H1 (cell line): ENCODE results near the gene CORO2B. TPM values are rescaled to one million over a fixed set of nuclear protein-coding genes. Genes with fewer than 3 reads are reported as not detected.
A peak's percentile ranks its signal among the peaks of the same experiment; 100 is the strongest.

Experiments
- CTCF ChIA-PET: fragments of 300-600 bp; sonication (Branson Sonifier 250); formaldehyde crosslinking; loops from one replicate; lab custom pipeline; 2021; ENCODE audit not compliant: partially characterized antibody; lab: Charles Lee
- POLR2A ChIA-PET: fragments of 300-600 bp; sonication (Branson Sonifier 250); formaldehyde crosslinking; loops from one replicate; lab custom pipeline; 2021; ENCODE audit warnings: inconsistent platforms; ENCODE audit not compliant: partially characterized antibody; lab: Charles Lee
- DNase-seq, 2 experiments: peaks; one replicate each; pipeline versions ENCODE4 v3.0.0 to v3.0.0-alpha.2; 2010 to 2022; ENCODE audit warnings: low spot score in 2 of 2, low read depth in 1 of 2, mixed read lengths in 1 of 2
- FAIRE-seq: peaks from 2 replicates; lab custom pipeline; 2011; peaks lifted over from hg19 to GRCh38; lab: Jason Lieb, UNC
- H2AFZ ChIP-seq: 2 replicates; pipeline ENCODE4 v1.8.1; 2012; ENCODE audit warnings: low read length, inconsistent platforms
- H2AK5ac ChIP-seq: 2 replicates; pipeline ENCODE4 v1.6.1; 2013; ENCODE audit warnings: low read depth, low read length
- H2BK120ac ChIP-seq: replicated peaks from 2 replicates; pipeline ENCODE3; 2013; ENCODE audit warnings: low read depth, low read length, inconsistent platforms
- H2BK12ac ChIP-seq: 2 replicates; pipeline ENCODE4 v1.6.1; 2013; ENCODE audit warnings: low read depth, low read length
- H2BK15ac ChIP-seq: 2 replicates; pipeline ENCODE4 v1.6.1; 2013; ENCODE audit warnings: low read length
- H2BK20ac ChIP-seq: 2 replicates; pipeline ENCODE4 v1.6.1; 2013; ENCODE audit warnings: low read length
- H2BK5ac ChIP-seq: 2 replicates; pipeline ENCODE4 v1.6.1; 2013; ENCODE audit warnings: low read depth, low read length
- H3K14ac ChIP-seq: 2 replicates; pipeline ENCODE4 v1.6.1; 2013; ENCODE audit warnings: inconsistent platforms; ENCODE audit not compliant: insufficient read length
- H3K18ac ChIP-seq: 2 replicates; pipeline ENCODE4 v1.6.1; 2013; ENCODE audit warnings: low read length; ENCODE audit errors: extremely low read depth
- H3K23ac ChIP-seq: 2 replicates; pipeline ENCODE4 v1.6.1; 2013; ENCODE audit warnings: inconsistent platforms; ENCODE audit not compliant: insufficient read length
- H3K23me2 ChIP-seq: 2 replicates; pipeline ENCODE4 v1.6.1; 2013; ENCODE audit warnings: low read depth, low read length
- H3K27ac ChIP-seq: 2 replicates; pipeline ENCODE4 v1.6.1; 2011; ENCODE audit warnings: low read depth, low read length, inconsistent platforms
- H3K27me3 ChIP-seq, 4 experiments: replicated peaks in 1 of 4; 1 replicate in 1 of 4; 2 replicates in 3 of 4; pipeline versions ENCODE4 v1.6.1 to v1.8.1; 2011 to 2013; ENCODE audit warnings: low read length in 3 of 4, mild to moderate bottlenecking in 3 of 4, inconsistent platforms in 2 of 4, mixed read lengths in 2 of 4, moderate library complexity in 1 of 4; ENCODE audit not compliant: control insufficient read depth in 3 of 4, insufficient read depth in 3 of 4; ENCODE audit errors: extremely low read depth in 1 of 4
- H3K36me3 ChIP-seq, 4 experiments: 2 replicates each; pipeline versions ENCODE4 v1.6.1 to v1.8.1; 2011 to 2013; ENCODE audit warnings: mild to moderate bottlenecking in 4 of 4, low read length in 3 of 4, moderate library complexity in 2 of 4, control low read depth in 1 of 4, inconsistent platforms in 1 of 4; ENCODE audit not compliant: insufficient read depth in 4 of 4, control insufficient read depth in 2 of 4
- H3K4ac ChIP-seq: replicated peaks from 2 replicates; pipeline ENCODE3; 2013; ENCODE audit warnings: low read length, low read depth, mixed read lengths, inconsistent platforms; ENCODE audit not compliant: insufficient read length
- H3K4me1 ChIP-seq, 4 experiments: replicated peaks in 1 of 4; 1 replicate in 1 of 4; 2 replicates in 3 of 4; pipeline versions ENCODE4 v1.6.1 to v1.8.1; 2011 to 2013; ENCODE audit warnings: low read length in 3 of 4, inconsistent platforms in 2 of 4, mixed read lengths in 1 of 4; ENCODE audit not compliant: insufficient read depth in 4 of 4, control insufficient read depth in 3 of 4
- H3K4me2 ChIP-seq, 2 experiments: 2 replicates each; pipeline versions ENCODE4 v1.6.1 to v1.8.1; 2011 to 2013; ENCODE audit warnings: low read depth in 2 of 2, low read length in 2 of 2, control low read depth in 1 of 2, inconsistent platforms in 1 of 2, mild to moderate bottlenecking in 1 of 2; ENCODE audit not compliant: insufficient read depth in 1 of 2
- H3K4me3 ChIP-seq, 4 experiments: fragments of 200-600, 300-600 bp in 1 of 4; sonication (generic), shearing (Covaris generic), sonication (Bioruptor Twin) in 1 of 4; 2 replicates each; pipeline versions ENCODE4 v1.5.1 to v1.8.1; 2011 to 2016; ENCODE audit warnings: low read length in 4 of 4, low read depth in 3 of 4, control low read depth in 2 of 4, inconsistent platforms in 2 of 4, mild to moderate bottlenecking in 2 of 4, mixed read lengths in 1 of 4, moderate library complexity in 1 of 4; ENCODE audit not compliant: insufficient read depth in 2 of 4; ENCODE audit errors: extremely low read depth in 1 of 4
- H3K56ac ChIP-seq: replicated peaks from 2 replicates; pipeline ENCODE3; 2013; ENCODE audit warnings: low read depth, mild to moderate bottlenecking, mixed read lengths, low read length, inconsistent platforms; ENCODE audit not compliant: insufficient read length
- H3K79me1 ChIP-seq: 2 replicates; pipeline ENCODE4 v1.6.1; 2013; ENCODE audit warnings: low read depth, low read length, control low read depth
- H3K79me2 ChIP-seq, 2 experiments: 2 replicates each; pipeline versions ENCODE4 v1.6.1 to v1.8.1; 2012 to 2013; ENCODE audit warnings: low read length in 2 of 2, mild to moderate bottlenecking in 2 of 2, inconsistent platforms in 1 of 2; ENCODE audit not compliant: insufficient read depth in 2 of 2, control insufficient read depth in 1 of 2
- H3K9ac ChIP-seq, 4 experiments: replicated peaks in 1 of 4; 1 replicate in 1 of 4; 2 replicates in 3 of 4; pipeline versions ENCODE4 v1.6.1 to v1.8.1; 2011 to 2013; ENCODE audit warnings: low read depth in 3 of 4, low read length in 3 of 4, control low read depth in 2 of 4, mild to moderate bottlenecking in 2 of 4, moderate library complexity in 2 of 4, inconsistent platforms in 1 of 4; ENCODE audit errors: extremely low read depth in 1 of 4
- H3K9me3 ChIP-seq, 2 experiments: 2 replicates each; pipeline versions ENCODE4 v1.6.1 to v1.8.1; 2012 to 2013; ENCODE audit warnings: mild to moderate bottlenecking in 2 of 2, moderate library complexity in 2 of 2, control low read depth in 1 of 2, inconsistent platforms in 1 of 2, low read depth in 1 of 2, low read length in 1 of 2, mixed read lengths in 1 of 2; ENCODE audit not compliant: insufficient read depth in 2 of 2
- H4K20me1 ChIP-seq, 2 experiments: replicated peaks in 1 of 2; 2 replicates each; pipeline versions ENCODE3 to v1.8.1; 2011 to 2013; ENCODE audit warnings: inconsistent platforms in 2 of 2, low read length in 2 of 2, mild to moderate bottlenecking in 1 of 2; ENCODE audit not compliant: insufficient read depth in 2 of 2, control insufficient read depth in 1 of 2
- H4K5ac ChIP-seq: 2 replicates; pipeline ENCODE4 v1.6.1; 2013; ENCODE audit warnings: low read length, low read depth, mixed read lengths, inconsistent platforms; ENCODE audit not compliant: insufficient read length
- H4K8ac ChIP-seq: 2 replicates; pipeline ENCODE4 v1.8.0; 2013; ENCODE audit warnings: mild to moderate bottlenecking, moderate library complexity, low read length, inconsistent platforms; ENCODE audit not compliant: insufficient read depth; ENCODE audit errors: extremely low read depth
- H4K91ac ChIP-seq: replicated peaks from 2 replicates; pipeline ENCODE3; 2013; ENCODE audit warnings: low read length, mixed read lengths, inconsistent platforms; ENCODE audit not compliant: insufficient read length
- HDAC6 ChIP-seq: IDR thresholded peaks from one replicate; pipeline ENCODE4 v1.7.1; 2012; ENCODE audit warnings: low read depth, mild to moderate bottlenecking, inconsistent platforms, low read length, moderate library complexity
- SIX5 ChIP-seq: IDR thresholded peaks from 2 replicates; pipeline ENCODE4 v1.6.1; 2011; ENCODE audit warnings: mild to moderate bottlenecking, low read depth, low read length
- YY1 ChIP-seq: IDR thresholded peaks from 2 replicates; pipeline ENCODE4 v1.6.1; 2011; ENCODE audit warnings: low read depth, mild to moderate bottlenecking, low read length
- polyA plus RNA-seq, 7 experiments: library from polyadenylated mRNA; depleted of rRNA in 3 of 7; stranded (reverse) in 5 of 7; unstranded in 2 of 7; fragments of >200 nt in 5 of 7; fragments of 200-250 nt in 2 of 7; gene quantifications; 1 replicate in 5 of 7; 2 replicates in 1 of 7; 4 replicates in 1 of 7; pipeline versions ENCODE4 v1.2.1 to v1.2.3, GENCODE V29; 2011 to 2013; ENCODE audit warnings: missing spikeins in 2 of 7, mixed read lengths in 2 of 7
- total RNA-seq: library from RNA; stranded (reverse); fragmentation: NEBNext Ultra II Directional; extraction: Animal tissue kit (Norgen Biotek cat#: 25700); gene quantifications from 2 replicates; pipeline ENCODE4 v1.2.1, GENCODE V29; 2021

Gene CORO2B
- total and polyA plus RNA-seq, 2 of the 8 experiments (the other 6 are each of a cell fraction or from before 2014, with no cell fraction given), result 3.4 to 6.7 TPM

GRCh38 chr15:68537097-68537496 is 41.7 kb upstream of the CORO2B start:
- Histone ChIP-seq H3K56ac (no peak overlapping the region), H4K20me1 (no peaks in the 10 kb centered on the region), H2BK120ac (no peak overlapping the region), H3K36me3 (no peaks in the 10 kb centered on the region), H3K23ac (no peak overlapping the region), H3K79me1 (no peaks in the 10 kb centered on the region), H3K9me3 (peaks cover 0 to 12% of the 10 kb centered on the region in 2 experiments; a peak in 3 of 4 replicates), H3K18ac (no peak overlapping the region), H3K27me3 (no peaks in the 10 kb centered on the region), H3K4me2 (no peak overlapping the region), H4K5ac (no peak overlapping the region), H3K79me2 (no peaks in the 10 kb centered on the region), H2BK5ac (no peak overlapping the region), H3K4me1 (no peaks in the 10 kb centered on the region), H3K9ac (no peak overlapping the region), H4K8ac (no peak overlapping the region), H4K91ac (no peak overlapping the region), H2BK20ac (no peak overlapping the region), H2BK12ac (no peak overlapping the region), H3K4me3 (no peak overlapping the region), H3K14ac (no peak overlapping the region), H3K27ac (no peak overlapping the region), H2AK5ac (no peak overlapping the region), H2AFZ (no peak overlapping the region), H3K4ac (no peak overlapping the region), H2BK15ac (no peak overlapping the region), H3K23me2 (no peaks in the 10 kb centered on the region)
- ChIA-PET CTCF (interaction anchor here (0.7 to 1.2 kb wide), 4 partner anchors 13 to 231 kb away, joined by 3 to 4 read pairs (median 3); no protein-coding TSS in a partner anchor), POLR2A (no interaction called here)
- TF ChIP-seq HDAC6, result no peak
- TF ChIP-seq YY1, result peak; percentile 19; the same call in 1 of the 2 replicates
- peak; percentile 41; the same call in 1 of the 2 replicates for TF ChIP-seq SIX5
- DNase-seq, result no peak
- FAIRE-seq, result no peak
